HEK293T (cell line): ENCODE results near the gene SPRR2D.
"Not testable (repeated sequence)": the region's sequence is repeated elsewhere in the genome, so short reads cannot be mapped to it uniquely, and the experiment has no call there.

Source experiments
- ARNT ChIP-seq: fragments of 450-650 bp; IDR thresholded peaks from 2 replicates; pipeline ENCODE4 v1.6.1; 2017; ENCODE audit warnings: mild to moderate bottlenecking
- BHLHE40 ChIP-seq: fragments of 450-650 bp; IDR thresholded peaks from 2 replicates; pipeline ENCODE4 v1.6.1; 2016; ENCODE audit warnings: mild to moderate bottlenecking, moderate library complexity, borderline replicate concordance
- CTBP1 ChIP-seq: fragments of 450-650 bp; IDR thresholded peaks from 2 replicates; pipeline ENCODE4 v1.6.1; 2016; ENCODE audit warnings: borderline replicate concordance
- ELF4 ChIP-seq: fragments of 450-650 bp; IDR thresholded peaks from 2 replicates; pipeline ENCODE4 v1.6.1; 2017; ENCODE audit warnings: antibody characterized with exemption
- FOXA1 ChIP-seq: fragments of 450-650 bp; IDR thresholded peaks from 2 replicates; pipeline ENCODE4 v1.6.1; 2016; ENCODE audit warnings: mild to moderate bottlenecking
- FOXK2 ChIP-seq: fragments of 450-650 bp; IDR thresholded peaks from 2 replicates; pipeline ENCODE4 v1.6.1; 2016; ENCODE audit warnings: mild to moderate bottlenecking
- HDGF ChIP-seq: fragments of 450-650 bp; IDR thresholded peaks from 2 replicates; pipeline ENCODE4 v1.6.1; 2017; ENCODE audit warnings: antibody characterized with exemption, borderline replicate concordance
- NFRKB ChIP-seq: fragments of 450-650 bp; IDR thresholded peaks from 2 replicates; pipeline ENCODE4 v1.6.1; 2016; ENCODE audit warnings: mild to moderate bottlenecking, moderate library complexity
- SP1 ChIP-seq: fragments of 450-650 bp; IDR thresholded peaks from 2 replicates; pipeline ENCODE4 v1.6.1; 2017
- SUZ12 ChIP-seq: fragments of 450-650 bp; IDR thresholded peaks from 2 replicates; pipeline ENCODE4 v1.6.1; 2016; ENCODE audit warnings: mild to moderate bottlenecking
- TARDBP ChIP-seq: fragments of 450-650 bp; IDR thresholded peaks from 2 replicates; pipeline ENCODE4 v1.6.1; 2016
- ZNF384 ChIP-seq: fragments of 450-650 bp; IDR thresholded peaks from 2 replicates; pipeline ENCODE4 v1.6.1; 2016

- not testable (repeated sequence) for TF ChIP-seq FOXA1, BHLHE40, HDGF, ZNF384, NFRKB, SP1, TARDBP, ELF4, SUZ12, CTBP1, FOXK2, ARNT
Measured at GRCh38 chr1:153056111-153056510, 15.2 kb upstream of the SPRR2D start.
